IPS-20b (cell line): ENCODE data around the gene ZXDB.
"Not testable (repeated sequence)": the region's sequence is repeated elsewhere in the genome, so short reads cannot be mapped to it uniquely, and the experiment has no call there.

Experiments
- H3K27ac ChIP-seq: one replicate; pipeline ENCODE4 v1.5.1; 2013; ENCODE audit warnings: low read length
- H3K27me3 ChIP-seq: 2 replicates; pipeline ENCODE4 v1.6.1; 2013; ENCODE audit warnings: mild to moderate bottlenecking, low read length, inconsistent platforms; ENCODE audit not compliant: insufficient read depth
- H3K36me3 ChIP-seq: 2 replicates; pipeline ENCODE4 v1.6.1; 2013; ENCODE audit warnings: low read depth, mild to moderate bottlenecking, inconsistent platforms, low read length, moderate library complexity; ENCODE audit not compliant: insufficient read depth
- H3K4me1 ChIP-seq: 2 replicates; pipeline ENCODE4 v1.6.1; 2013; ENCODE audit warnings: mild to moderate bottlenecking, control low read depth, inconsistent platforms, low read length, moderate library complexity; ENCODE audit not compliant: insufficient read depth
- H3K4me3 ChIP-seq: 2 replicates; pipeline ENCODE4 v1.5.1; 2013; ENCODE audit warnings: mild to moderate bottlenecking, low read length, inconsistent platforms
- H3K9ac ChIP-seq: 2 replicates; pipeline ENCODE4 v1.6.1; 2013; ENCODE audit warnings: low read depth, mild to moderate bottlenecking, inconsistent platforms, low read length, moderate library complexity
- H3K9me3 ChIP-seq: 2 replicates; pipeline ENCODE4 v1.6.1; 2013; ENCODE audit warnings: mild to moderate bottlenecking, low read depth, low read length, inconsistent platforms; ENCODE audit not compliant: insufficient read depth

Gene ZXDB

DNA sequence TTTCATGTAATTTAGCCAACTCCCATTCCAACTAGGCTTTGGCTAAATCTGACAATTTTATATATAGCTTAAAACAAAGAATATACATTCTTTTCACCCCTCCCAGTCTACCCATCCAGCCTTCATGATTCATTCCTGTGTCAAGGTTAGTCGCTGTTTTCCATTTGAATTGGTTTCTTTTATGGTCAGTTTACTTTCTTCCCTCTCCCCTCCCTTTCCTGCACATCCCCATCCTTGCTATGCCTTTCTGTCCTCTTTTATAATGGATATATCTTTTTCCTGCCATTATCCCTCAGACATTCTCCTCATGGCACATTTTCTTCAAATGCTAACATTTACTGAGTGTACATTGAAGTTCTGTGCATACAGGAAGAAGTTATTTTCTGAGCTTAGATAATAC is 4.7 kb downstream of the ZXDB start:
- Histone ChIP-seq H3K9ac (peak overlapping the region; percentile 42; the same call in 1 of the 2 replicates), H3K4me1 (peaks cover 10% of the 10 kb centered on the region; the same call in 1 of the 2 replicates), H3K9me3 (no peaks in the 10 kb centered on the region), H3K27me3 (no peaks in the 10 kb centered on the region), H3K36me3 (no peaks in the 10 kb centered on the region), H3K27ac (no peak overlapping the region), H3K4me3 (peak overlapping the region; percentile 61)

DNA sequence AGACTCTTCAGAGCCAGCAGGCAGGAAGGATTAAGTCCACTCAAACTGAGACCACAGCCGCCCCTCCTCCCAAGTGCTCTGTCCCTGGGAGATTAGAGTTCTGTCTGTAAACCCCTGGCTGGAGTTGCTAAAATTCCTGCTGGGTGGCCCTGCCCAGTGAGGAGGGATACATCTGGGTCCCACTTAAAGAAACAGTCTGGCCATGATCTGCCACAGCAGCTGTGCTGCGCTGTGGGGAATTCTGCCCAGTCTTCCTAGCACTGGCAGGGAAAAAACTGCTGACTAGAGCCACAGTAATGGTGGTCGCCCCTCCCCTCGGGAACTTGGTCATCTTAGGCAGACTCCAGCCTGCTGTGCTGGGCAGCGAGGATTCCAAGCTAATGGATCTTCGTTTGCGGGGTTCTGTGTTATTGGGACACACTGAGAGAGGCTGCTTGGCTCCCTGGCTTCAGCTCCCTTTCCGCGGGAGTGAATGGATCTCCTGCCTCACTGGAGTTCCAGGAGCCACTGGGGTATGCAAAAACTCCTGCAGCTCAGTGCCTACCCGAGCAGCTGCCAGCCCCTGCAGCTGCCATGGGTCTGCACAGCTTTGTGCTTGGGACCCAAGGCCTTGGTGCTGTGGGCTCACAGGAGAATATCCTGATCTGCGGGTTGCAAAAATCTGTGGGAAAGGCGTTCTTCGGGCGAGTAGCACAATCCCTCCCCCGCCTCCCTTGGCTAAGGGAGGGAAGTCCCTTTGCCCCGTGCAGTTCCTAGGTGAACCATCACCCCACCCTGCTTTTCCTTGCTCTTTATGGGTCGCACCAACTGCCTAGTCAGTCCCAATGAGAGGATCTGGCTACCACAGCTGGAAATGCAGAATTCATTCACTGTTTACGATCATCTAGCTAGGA is 15.7 kb downstream of the ZXDB start:
- H3K27ac ChIP-seq, result no peak overlapping the region
- no peaks in the 10 kb centered on the region for H3K9me3 ChIP-seq
- no peaks in the 10 kb centered on the region for H3K27me3 ChIP-seq
- peak overlapping the region; percentile 29; the same call in 1 of the 2 replicates for H3K4me3 ChIP-seq
- H3K4me1 ChIP-seq, result no peaks in the 10 kb centered on the region; the same call in 1 of the 2 replicates
- H3K9ac ChIP-seq, result peak overlapping the region; percentile 51; the same call in 1 of the 2 replicates
- H3K36me3 ChIP-seq, result no peaks in the 10 kb centered on the region

- not testable (repeated sequence) for H3K36me3 ChIP-seq, H3K4me1 ChIP-seq, H3K4me3 ChIP-seq, H3K9ac ChIP-seq, H3K27me3 ChIP-seq, H3K27ac ChIP-seq, H3K9me3 ChIP-seq
Measured at GRCh38 chrX:57613351-57613750, 21.5 kb downstream of the ZXDB start.

DNA sequence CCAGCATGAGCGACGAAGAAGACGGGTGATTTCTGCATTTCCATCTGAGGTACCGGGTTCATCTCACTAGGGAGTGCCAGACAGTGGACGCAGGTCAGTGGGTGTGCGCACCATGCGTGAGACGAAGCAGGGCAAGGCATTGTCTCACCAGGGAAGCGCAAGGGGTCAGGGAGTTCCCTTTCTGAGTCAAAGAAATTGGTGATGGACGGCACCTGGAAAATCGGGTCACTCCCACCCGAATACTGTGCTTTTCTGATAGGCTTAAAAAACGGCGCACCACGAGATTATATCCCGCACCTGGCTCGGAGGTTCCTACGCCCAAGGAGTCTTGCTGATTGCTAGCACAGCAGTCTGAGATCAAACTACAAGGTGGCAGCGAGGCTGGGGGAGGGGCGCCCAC is 37.6 kb downstream of the ZXDB start:
- not testable (repeated sequence) for H3K36me3 ChIP-seq, H3K9ac ChIP-seq, H3K27me3 ChIP-seq, H3K9me3 ChIP-seq, H3K27ac ChIP-seq, H3K4me3 ChIP-seq, H3K4me1 ChIP-seq

DNA sequence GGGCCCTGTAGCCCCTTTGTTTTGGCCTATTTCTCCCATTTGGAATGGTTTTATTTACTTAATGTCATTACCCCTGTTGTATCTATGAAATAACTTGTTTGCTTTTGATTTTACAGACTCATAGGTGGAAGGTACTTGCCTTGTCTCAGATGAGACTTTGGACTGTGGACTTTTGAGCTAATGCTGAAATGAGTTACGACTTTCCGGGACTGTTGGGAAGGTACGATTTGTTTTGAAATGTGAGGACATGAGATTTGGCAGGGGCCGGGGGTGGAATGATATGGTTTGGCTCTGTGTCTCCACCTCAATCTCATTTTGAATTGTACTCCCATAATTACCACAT is 48.8 kb downstream of the ZXDB start:
- no peaks in the 10 kb centered on the region for H3K9me3 ChIP-seq
- H3K4me1 ChIP-seq, result no peaks in the 10 kb centered on the region
- H3K27ac ChIP-seq, result no peak overlapping the region
- H3K9ac ChIP-seq, result no peak overlapping the region
- H3K36me3 ChIP-seq, result no peaks in the 10 kb centered on the region
- no peak overlapping the region for H3K4me3 ChIP-seq
- no peaks in the 10 kb centered on the region for H3K27me3 ChIP-seq

GRCh38 chrX:57641338-57641737 is 49.5 kb downstream of the ZXDB start:
- Histone ChIP-seq H3K36me3 (no peaks in the 10 kb centered on the region), H3K9me3 (no peaks in the 10 kb centered on the region), H3K4me3 (no peak overlapping the region), H3K27ac (no peak overlapping the region), H3K9ac (no peak overlapping the region), H3K27me3 (no peaks in the 10 kb centered on the region), H3K4me1 (no peaks in the 10 kb centered on the region)

DNA sequence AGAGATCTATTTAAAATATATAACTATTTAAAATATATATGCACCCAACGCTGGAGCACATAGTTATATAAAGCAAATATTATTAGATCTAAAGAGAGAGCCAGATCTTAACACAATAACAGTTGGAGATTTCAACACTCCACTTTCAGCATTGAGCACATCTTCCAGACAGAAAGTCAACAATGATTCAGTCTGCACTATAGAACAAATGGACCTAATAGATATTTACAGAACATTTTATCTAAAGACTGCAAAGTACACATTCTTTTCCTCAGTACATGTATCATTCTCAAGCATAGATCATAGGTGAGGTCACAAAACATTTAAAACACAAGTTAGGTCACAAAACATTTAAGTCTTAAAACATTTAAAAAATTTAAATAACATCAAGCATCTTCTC is 51.9 kb downstream of the ZXDB start:
- no peaks in the 10 kb centered on the region for H3K36me3 ChIP-seq
- no peaks in the 10 kb centered on the region for H3K27me3 ChIP-seq
- H3K27ac ChIP-seq, result no peak overlapping the region
- no peak overlapping the region for H3K9ac ChIP-seq
- H3K9me3 ChIP-seq, result no peaks in the 10 kb centered on the region
- H3K4me1 ChIP-seq, result peaks cover 11% of the 10 kb centered on the region
- no peak overlapping the region for H3K4me3 ChIP-seq

DNA sequence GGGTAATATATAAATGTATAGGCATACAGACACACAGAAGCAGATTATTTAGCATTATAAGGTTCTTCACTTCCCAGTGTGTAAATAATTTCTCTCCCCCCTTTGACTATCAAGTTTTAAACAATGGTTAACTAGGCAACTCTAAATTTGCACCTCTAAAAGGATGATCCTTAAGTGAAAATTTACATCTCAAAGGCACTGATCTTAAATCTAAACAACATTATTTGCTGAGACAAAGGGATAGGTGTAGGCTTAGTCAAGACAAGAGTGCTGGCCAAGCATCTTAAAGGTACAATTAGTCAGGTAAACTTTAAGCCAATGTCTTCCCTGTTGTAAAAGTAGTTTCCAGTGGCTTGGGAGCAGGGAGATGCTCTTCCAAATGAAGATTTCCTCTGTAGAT is 55.2 kb downstream of the ZXDB start:
- Histone ChIP-seq H3K27ac (no peak overlapping the region), H3K9ac (no peak overlapping the region), H3K4me1 (peaks cover 11% of the 10 kb centered on the region), H3K27me3 (no peaks in the 10 kb centered on the region), H3K4me3 (peak overlapping the region; percentile 38; the same call in 1 of the 2 replicates), H3K9me3 (no peaks in the 10 kb centered on the region), H3K36me3 (no peaks in the 10 kb centered on the region)
